SK-N-SH treated with all-trans-retinoic acid at 6 μM for 48 hours (cell line): ENCODE results near the gene SOS1.

Experiments
- ARNTL ChIP-seq: fragments of 450-650 bp; formaldehyde crosslinking; IDR thresholded peaks from 2 replicates; pipeline ENCODE4 v1.5.0; 2020; ENCODE audit warnings: low read depth, mild to moderate bottlenecking, moderate library complexity, borderline replicate concordance
- BACH2 ChIP-seq: fragments of 250-450 bp; sonication (Bioruptor Pico); IDR thresholded peaks from 2 replicates; pipeline ENCODE4 v1.9.0; 2021; ENCODE audit warnings: mild to moderate bottlenecking, borderline replicate concordance
- CSDC2 ChIP-seq: fragments of 250-450 bp; sonication (Bioruptor Pico); IDR thresholded peaks from 2 replicates; pipeline ENCODE4 v1.5.0; 2020; ENCODE audit warnings: mild to moderate bottlenecking, moderate library complexity
- ESRRG ChIP-seq: fragments of 250-450 bp; sonication (Bioruptor Pico); IDR thresholded peaks from 2 replicates; pipeline ENCODE4 v1.6.1; 2021; ENCODE audit warnings: mild to moderate bottlenecking
- GLIS3 ChIP-seq: fragments of 250-450 bp; sonication (Bioruptor Pico); IDR thresholded peaks from 2 replicates; pipeline ENCODE4 v1.5.0; 2020; ENCODE audit warnings: mild to moderate bottlenecking, moderate library complexity
- PPARA ChIP-seq: fragments of 250-450 bp; sonication (Bioruptor Pico); IDR thresholded peaks from 2 replicates; pipeline ENCODE4 v1.5.0; 2020; ENCODE audit warnings: mild to moderate bottlenecking, borderline replicate concordance
- SNAI2 ChIP-seq: fragments of 250-450 bp; sonication (Bioruptor Pico); IDR thresholded peaks from 2 replicates; pipeline ENCODE4 v1.5.0; 2020; ENCODE audit warnings: mild to moderate bottlenecking, moderate library complexity
- ZC3H10 ChIP-seq: fragments of 250-450 bp; sonication (Bioruptor Pico); IDR thresholded peaks from 2 replicates; pipeline ENCODE4 v1.5.1; 2021; ENCODE audit warnings: mild to moderate bottlenecking, moderate library complexity
- ZFP30 ChIP-seq: fragments of 450-650 bp; formaldehyde crosslinking; IDR thresholded peaks from 2 replicates; pipeline ENCODE4 v1.5.0; 2022; ENCODE audit warnings: mild to moderate bottlenecking, moderate library complexity
- TF ChIP-seq, protein P1 (sequence below): fragments of 250-450 bp; sonication (Bioruptor Pico); IDR thresholded peaks from 2 replicates; pipeline ENCODE4 v1.8.0; 2020; ENCODE audit warnings: mild to moderate bottlenecking, moderate library complexity, borderline replicate concordance

DNA sequence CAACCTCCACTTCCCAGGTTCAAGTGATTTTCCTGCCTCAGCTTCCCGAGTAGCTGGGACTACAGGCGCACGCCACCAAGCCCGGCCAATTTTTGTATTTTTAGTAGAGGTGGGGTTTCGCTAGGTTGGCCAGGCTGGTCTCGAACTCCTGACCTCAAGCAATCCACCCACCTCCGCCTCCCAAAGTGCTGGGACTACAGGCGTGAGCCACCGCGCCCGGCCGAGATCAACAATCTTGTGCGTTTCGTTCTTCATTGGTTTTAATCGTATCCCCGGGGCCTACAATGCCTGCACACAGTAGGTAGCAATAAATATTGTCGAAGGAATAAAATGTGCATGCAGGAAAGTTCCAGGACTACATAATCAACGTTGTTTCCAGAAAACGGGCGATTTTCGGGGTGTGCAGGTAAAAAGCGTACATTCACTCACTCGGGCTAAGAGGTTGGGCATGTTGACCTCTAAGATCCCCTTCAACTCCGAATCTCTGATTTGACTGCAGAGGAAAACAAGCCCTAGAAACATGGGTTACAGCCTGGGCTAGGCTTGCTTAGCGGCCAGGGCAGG is 2.7 kb upstream of the SOS1 start:
- no peak for TF ChIP-seq ESRRG (CRISPR knock-in tag)
- TF ChIP-seq, protein P1, sequence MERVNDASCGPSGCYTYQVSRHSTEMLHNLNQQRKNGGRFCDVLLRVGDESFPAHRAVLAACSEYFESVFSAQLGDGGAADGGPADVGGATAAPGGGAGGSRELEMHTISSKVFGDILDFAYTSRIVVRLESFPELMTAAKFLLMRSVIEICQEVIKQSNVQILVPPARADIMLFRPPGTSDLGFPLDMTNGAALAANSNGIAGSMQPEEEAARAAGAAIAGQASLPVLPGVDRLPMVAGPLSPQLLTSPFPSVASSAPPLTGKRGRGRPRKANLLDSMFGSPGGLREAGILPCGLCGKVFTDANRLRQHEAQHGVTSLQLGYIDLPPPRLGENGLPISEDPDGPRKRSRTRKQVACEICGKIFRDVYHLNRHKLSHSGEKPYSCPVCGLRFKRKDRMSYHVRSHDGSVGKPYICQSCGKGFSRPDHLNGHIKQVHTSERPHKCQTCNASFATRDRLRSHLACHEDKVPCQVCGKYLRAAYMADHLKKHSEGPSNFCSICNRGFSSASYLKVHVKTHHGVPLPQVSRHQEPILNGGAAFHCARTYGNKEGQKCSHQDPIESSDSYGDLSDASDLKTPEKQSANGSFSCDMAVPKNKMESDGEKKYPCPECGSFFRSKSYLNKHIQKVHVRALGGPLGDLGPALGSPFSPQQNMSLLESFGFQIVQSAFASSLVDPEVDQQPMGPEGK (CRISPR knock-in tag) = no peak
- no peak for TF ChIP-seq ZC3H10 (CRISPR knock-in tag)
- TF ChIP-seq CSDC2 = no peak
- no peak for TF ChIP-seq GLIS3 (CRISPR knock-in tag)
- no peak for TF ChIP-seq BACH2 (CRISPR knock-in tag)
- TF ChIP-seq PPARA (CRISPR knock-in tag) = no peak
- no peak for TF ChIP-seq ZFP30
- TF ChIP-seq SNAI2 (CRISPR knock-in tag) = no peak
- no peak for TF ChIP-seq ARNTL (CRISPR knock-in tag)
